Middle frontal gyrus (tissue), 1 donor: Measurements from ENCODE around the gene LRMDA.

Experiments used
- DNase-seq: peaks from one replicate; pipeline ENCODE4 v3.0.0-alpha.2; 2015; ENCODE audit warnings: low spot score; ENCODE audit errors: extremely low spot score

The LRMDA gene

GRCh38 chr10:76315240-76315639, 883.8 kb downstream of the LRMDA start:
- no peak for DNase-seq

DNA sequence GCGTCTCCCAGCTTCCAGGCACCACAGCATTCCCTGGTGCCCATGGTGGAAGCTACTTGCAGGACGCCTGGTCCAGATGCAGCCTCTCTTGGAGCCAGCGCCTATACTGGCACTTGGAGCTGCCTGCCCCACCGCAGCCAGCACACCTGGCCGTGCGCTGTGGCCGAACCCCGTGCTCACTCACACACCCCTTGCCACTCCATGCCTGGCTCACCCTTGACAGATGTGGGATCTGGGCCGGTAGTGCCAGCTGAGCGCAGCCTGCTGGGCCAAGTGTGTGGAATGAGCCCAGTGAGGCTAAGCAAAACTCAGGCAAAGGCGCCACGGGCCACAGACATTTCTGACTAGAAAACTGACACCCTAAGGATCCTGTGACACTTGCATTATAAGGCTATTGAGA, 884.8 kb downstream of the LRMDA start:
- DNase-seq: no peak

- DNase-seq: no peak
Measured at GRCh38 chr10:76317078-76317477, 885.7 kb downstream of the LRMDA start.

- no peak for DNase-seq
Measured at GRCh38 chr10:76318211-76318610, 886.8 kb downstream of the LRMDA start.

GRCh38 chr10:76319661-76320060, 888.2 kb downstream of the LRMDA start:
- DNase-seq: no peak

GRCh38 chr10:76324283-76324682, 892.9 kb downstream of the LRMDA start:
- no peak for DNase-seq

DNA sequence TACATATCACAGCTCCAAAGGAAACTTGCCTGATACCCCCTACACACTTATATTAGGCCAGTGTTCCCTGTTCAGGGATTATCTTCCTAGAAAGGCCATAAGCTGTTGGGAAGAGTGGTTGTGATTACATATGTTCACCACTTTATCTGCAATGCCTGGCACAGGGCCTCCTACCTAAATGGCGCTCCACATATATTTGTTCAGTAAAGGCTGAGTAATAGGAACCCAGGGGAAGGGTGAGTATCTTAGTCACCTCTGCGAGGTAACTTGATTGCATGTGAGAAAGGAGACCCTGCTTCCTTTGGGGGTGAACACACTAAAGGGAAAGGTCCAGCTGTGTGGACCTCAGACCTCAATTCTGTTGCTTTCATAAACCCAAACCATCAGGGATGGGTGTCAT, 896.0 kb downstream of the LRMDA start:
- DNase-seq: no peak

- DNase-seq: no peak
Measured at GRCh38 chr10:76328348-76328747, 896.9 kb downstream of the LRMDA start.

DNA sequence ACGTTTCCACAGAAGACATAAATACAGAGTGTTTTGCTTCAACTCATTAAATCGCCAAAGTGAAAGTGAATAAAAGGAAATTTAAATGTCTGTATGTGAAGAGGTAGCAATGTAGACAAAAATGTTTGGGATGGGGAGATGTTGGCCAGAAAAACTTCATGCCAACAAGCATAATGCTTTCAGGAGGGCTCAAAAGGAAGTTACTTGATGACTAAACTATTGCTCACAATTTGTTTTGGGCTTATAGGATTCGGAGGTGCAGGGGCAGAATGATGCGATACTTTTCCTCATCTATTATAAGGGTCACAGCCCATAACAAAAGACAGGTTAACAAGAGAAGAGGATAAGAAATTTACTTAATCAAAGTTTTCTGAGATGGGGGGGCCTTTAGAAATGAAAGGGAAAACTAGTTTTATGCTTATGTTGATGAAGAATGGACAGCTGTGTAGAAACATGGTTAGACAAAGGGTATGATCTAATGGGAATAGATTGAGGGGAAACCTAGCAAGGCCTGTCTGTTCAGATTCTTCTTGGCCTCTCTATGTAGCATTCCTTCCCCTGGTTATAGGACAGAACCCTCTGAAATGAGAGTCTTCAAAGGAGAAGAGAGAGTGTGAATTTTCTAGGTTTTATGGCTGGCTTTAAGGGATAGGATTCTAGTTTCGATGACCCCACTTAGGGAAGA, 898.6 kb downstream of the LRMDA start:
- no peak for DNase-seq

DNA sequence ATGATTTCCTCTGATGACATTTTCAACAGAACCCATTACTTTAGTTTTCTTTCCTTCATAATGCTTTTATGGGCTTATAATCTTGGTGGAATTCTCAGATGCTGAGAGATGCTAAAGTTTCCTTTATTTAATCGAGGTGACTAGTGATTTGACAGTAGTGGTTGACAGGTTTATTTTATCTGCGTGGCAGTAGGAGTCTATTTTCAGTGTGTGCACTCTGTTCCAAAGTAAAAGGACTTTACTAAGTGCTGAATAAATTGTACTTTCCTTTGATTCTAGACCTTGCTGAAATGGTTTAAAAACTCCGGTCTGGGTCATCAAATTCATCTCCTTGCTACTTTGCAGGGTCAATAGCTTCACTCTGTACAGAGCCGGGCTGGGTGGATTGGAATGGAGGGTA, 900.3 kb downstream of the LRMDA start:
- DNase-seq: no peak

GRCh38 chr10:76333326-76333725, 901.9 kb downstream of the LRMDA start:
- no peak for DNase-seq

GRCh38 chr10:76333796-76334195, 902.4 kb downstream of the LRMDA start:
- no peak for DNase-seq

GRCh38 chr10:76334255-76334654, 902.8 kb downstream of the LRMDA start:
- no peak for DNase-seq

DNA sequence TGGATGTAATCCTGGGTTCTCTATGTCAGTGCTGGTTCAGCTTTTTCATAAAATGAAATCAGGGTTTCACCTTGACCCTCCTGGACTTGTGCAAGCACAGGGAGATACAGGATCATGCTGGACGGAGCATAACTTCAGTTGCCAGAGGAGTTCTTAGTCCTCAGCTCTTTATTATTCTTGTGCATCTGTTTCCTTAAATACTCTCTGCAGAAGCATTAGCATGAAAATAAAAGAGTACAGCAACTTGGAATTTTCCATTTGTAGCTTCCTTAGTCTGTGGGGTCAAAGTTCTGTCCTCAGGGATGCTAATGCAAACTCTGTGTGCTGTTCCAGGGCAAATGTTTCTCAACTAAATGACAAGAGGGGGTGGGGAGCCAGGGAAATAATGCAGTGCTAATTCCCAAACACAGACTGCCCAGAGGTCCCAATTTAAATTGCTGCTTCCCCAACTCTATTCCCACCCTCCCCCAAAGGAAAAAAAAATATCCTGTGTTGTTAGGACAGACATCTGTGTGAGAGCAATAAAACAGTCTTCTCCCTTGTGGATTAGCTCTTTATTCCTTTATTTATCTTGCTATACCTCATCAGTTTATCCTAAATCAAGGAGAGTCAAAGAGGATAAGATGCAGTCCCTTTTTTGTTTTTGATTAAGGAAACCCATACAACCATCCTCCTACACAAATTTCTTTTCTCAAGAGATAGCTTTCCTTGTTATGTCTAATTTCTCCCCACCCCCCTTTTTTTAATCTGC, 905.0 kb downstream of the LRMDA start:
- no peak for DNase-seq

- DNase-seq: no peak
Measured at GRCh38 chr10:76337641-76338040, 906.2 kb downstream of the LRMDA start.

- no peak for DNase-seq
Measured at GRCh38 chr10:76338187-76338586, 906.8 kb downstream of the LRMDA start.

GRCh38 chr10:76341740-76342139, 910.3 kb downstream of the LRMDA start:
- no peak for DNase-seq

- DNase-seq: no peak
Measured at GRCh38 chr10:76342996-76343395, 911.6 kb downstream of the LRMDA start.

DNA sequence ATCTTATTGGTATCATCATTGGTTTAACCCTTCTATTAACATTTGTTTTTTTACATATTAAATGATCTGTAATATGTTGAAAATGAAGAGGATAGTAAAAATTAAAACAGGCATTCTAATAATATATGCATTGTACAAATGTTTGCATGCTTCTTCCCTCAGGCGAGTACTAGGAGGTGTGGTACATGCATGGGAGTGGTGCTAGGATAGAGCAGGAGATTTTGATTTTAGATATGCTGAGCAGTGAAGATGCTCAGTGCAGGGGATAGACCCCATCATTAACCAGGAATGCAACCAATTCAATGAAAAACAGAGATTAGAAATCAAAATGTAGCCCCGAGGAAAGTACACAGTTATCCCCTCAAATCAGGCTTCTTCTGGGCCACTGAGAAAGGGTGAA, 916.4 kb downstream of the LRMDA start:
- no peak for DNase-seq

DNA sequence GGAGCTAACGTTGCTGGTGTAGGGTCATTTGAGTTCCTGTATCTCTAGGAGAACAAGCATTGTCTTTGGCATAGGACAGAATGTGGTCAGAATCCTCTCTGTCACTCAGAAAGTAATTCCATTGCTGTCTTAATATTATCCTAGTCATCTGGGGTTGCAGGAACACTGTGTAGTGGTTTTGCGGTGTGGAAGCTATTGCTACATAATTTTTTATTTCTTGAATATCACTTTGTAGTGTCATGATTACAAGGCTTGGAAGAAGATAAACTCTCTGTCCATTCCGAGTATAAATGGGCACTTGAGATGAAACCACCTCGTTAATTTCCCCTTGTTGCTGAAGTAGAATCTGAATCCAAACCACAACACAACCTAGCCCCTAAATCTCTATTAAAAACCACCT, 919.2 kb downstream of the LRMDA start:
- no peak for DNase-seq

DNA sequence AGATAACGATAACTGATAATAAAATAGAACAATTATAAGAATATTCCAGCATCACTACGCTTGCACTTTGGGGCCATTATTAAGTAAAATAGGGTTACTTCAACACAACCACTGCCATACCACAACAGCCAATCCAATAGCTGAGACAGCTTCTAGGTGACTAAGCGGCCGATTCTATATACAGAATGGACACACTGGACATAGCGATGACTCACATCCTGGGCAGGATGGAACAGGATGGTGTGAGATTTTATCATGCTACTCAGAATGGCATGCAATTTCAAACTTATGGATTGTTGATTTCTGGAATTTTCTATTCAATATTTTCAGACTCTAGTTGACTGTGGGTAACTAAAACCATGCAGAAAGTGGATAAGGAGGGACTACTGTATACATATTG, 920.9 kb downstream of the LRMDA start:
- no peak for DNase-seq

DNA sequence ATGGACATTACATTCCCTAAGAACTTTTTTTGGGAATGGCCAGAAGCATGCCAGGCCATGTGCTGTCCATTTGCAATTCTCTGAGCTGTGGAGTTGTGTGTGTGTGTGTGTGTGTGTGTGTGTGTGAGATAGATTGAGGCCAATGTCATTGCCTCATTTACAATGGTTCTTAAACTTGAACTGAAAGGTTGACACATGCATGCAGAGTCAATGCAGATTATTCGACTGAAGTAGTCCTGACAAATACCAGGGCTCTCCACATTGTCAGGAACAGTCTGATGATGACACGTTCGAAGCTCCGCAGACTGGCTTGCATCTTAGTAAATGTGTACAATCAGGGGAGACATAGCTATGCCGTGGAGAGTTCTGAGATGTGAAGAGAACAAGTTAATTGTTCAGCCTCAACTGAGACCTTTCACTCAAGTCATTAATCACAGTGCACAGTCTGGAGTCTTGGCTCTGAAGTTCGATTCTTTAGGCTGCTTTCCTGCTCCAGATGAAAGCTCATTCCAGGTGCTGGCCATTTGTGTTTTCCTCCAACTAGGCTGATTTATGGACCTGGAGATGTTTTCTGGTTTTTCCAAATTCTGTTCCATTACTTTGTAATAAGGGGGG, 921.9 kb downstream of the LRMDA start:
- no peak for DNase-seq
